ENCODE results near the gene TAF1C. TPM values are rescaled to one million over a fixed set of nuclear protein-coding genes. Genes with fewer than 3 reads are reported as not detected.
"Not testable (repeated sequence)": the region's sequence is repeated elsewhere in the genome, so short reads cannot be mapped to it uniquely, and the experiment has no call there.

The TAF1C gene
- total and polyA plus RNA-seq, 2 experiments from 2014 or later, result 37.2 to 57.4 TPM

DNA sequence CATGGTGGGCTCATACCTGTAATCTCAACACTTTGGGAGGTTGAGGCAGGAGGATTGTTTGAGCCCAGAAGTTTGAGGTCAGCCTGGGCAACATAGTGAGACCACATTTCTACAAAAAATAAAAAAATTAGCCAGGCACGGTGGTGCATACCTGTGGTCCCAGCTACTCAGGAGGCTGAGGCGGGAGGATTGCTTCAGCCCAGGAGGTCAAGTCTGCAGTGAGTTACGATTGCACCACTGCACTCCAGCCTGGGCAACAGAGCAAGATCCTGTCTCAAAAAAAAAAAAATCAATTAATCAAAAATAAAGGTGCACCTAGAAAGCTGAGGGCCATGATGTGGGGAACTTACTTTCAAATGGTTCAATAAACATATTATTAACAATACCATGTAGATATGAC lies 29.3 kb upstream of the TAF1C start:
- Mint-ChIP-seq H3K27me3 (ENCODE audit: insufficient read depth, low read depth, poor library complexity) (peaks cover 18% of the 10 kb centered on the region), H3K4me1 (peaks cover 11% of the 10 kb centered on the region)
- H3K27ac Mint-ChIP-seq; H3K4me2 ChIP-seq; ATAC-seq; H4K20me1 ChIP-seq (replicated peaks; ENCODE audit: insufficient read depth); H2AFZ ChIP-seq; H3K36me3 Mint-ChIP-seq (ENCODE audit: low read depth); H3K9me3 Mint-ChIP-seq; DNase-seq (ENCODE audit: low spot score); H3K9me2 ChIP-seq (ENCODE audit: insufficient read depth); H3K4me3 Mint-ChIP-seq; H3K27me3 ChIP-seq (ENCODE audit: insufficient read depth); H3K4me3 ChIP-seq; H3K27ac ChIP-seq (ENCODE audit: low read depth); H3F3A ChIP-seq (replicated peaks; ENCODE audit: low read depth); H3K79me2 ChIP-seq (replicated peaks; ENCODE audit: insufficient read depth); H3K4me1 ChIP-seq (ENCODE audit: insufficient read depth); H3K36me3 ChIP-seq (ENCODE audit: insufficient read depth): not testable (repeated sequence)

DNA sequence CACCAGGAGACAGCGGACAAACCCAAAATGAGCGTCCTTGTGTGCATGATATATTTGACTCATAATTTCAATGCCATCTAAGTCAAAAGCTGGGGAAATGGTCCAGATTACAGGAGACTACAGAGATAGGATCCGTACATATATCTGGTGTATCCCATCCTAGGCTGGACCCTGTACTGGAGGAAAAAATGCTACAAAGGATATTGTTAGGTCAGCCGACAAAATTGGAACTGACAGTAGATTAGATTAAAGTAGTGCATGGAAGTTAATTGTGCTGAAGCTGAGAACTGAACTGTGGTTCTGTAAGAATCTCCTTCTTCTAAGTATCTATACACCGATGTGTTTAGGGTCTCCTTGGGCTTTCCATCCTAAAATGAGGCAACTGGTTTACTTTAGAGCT lies 28.7 kb upstream of the TAF1C start:
- H3K4me1 ChIP-seq (ENCODE audit: insufficient read depth), result no peaks in the 10 kb centered on the region
- Mint-ChIP-seq H3K36me3 (ENCODE audit: low read depth) (no peaks in the 10 kb centered on the region), H3K27ac (no peak overlapping the region), H3K4me3 (no peak overlapping the region), H3K9me3 (no peaks in the 10 kb centered on the region), H3K27me3 (ENCODE audit: insufficient read depth, low read depth, poor library complexity) (peaks cover 18% of the 10 kb centered on the region), H3K4me1 (peaks cover 11% of the 10 kb centered on the region)
- no peak overlapping the region for H3K4me3 ChIP-seq
- H3K27ac ChIP-seq (ENCODE audit: low read depth), result no peak overlapping the region
- no peak for DNase-seq (ENCODE audit: low spot score)
- no peaks in the 10 kb centered on the region for H3F3A ChIP-seq (replicated peaks; ENCODE audit: low read depth)
- 0 out of 2 replicates have a peak, but pooled peaks cover 3% of the 10 kb centered on the region for H4K20me1 ChIP-seq (replicated peaks; ENCODE audit: insufficient read depth)
- H3K9me2 ChIP-seq (ENCODE audit: insufficient read depth), result no peaks in the 10 kb centered on the region
- H3K27me3 ChIP-seq (ENCODE audit: insufficient read depth), result no peaks in the 10 kb centered on the region
- H3K79me2 ChIP-seq (replicated peaks; ENCODE audit: insufficient read depth), result no peaks in the 10 kb centered on the region
- H3K4me2 ChIP-seq, result no peak overlapping the region
- no peak overlapping the region for H2AFZ ChIP-seq
- ATAC-seq, result no peak
- no peak for TF ChIP-seq EZH2 (IDR thresholded peaks at IDR 0.05; ENCODE audit: low read depth, unreplicated experiment)
- TF ChIP-seq, protein P1, sequence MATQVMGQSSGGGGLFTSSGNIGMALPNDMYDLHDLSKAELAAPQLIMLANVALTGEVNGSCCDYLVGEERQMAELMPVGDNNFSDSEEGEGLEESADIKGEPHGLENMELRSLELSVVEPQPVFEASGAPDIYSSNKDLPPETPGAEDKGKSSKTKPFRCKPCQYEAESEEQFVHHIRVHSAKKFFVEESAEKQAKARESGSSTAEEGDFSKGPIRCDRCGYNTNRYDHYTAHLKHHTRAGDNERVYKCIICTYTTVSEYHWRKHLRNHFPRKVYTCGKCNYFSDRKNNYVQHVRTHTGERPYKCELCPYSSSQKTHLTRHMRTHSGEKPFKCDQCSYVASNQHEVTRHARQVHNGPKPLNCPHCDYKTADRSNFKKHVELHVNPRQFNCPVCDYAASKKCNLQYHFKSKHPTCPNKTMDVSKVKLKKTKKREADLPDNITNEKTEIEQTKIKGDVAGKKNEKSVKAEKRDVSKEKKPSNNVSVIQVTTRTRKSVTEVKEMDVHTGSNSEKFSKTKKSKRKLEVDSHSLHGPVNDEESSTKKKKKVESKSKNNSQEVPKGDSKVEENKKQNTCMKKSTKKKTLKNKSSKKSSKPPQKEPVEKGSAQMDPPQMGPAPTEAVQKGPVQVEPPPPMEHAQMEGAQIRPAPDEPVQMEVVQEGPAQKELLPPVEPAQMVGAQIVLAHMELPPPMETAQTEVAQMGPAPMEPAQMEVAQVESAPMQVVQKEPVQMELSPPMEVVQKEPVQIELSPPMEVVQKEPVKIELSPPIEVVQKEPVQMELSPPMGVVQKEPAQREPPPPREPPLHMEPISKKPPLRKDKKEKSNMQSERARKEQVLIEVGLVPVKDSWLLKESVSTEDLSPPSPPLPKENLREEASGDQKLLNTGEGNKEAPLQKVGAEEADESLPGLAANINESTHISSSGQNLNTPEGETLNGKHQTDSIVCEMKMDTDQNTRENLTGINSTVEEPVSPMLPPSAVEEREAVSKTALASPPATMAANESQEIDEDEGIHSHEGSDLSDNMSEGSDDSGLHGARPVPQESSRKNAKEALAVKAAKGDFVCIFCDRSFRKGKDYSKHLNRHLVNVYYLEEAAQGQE (IDR thresholded peaks at IDR 0.05; ENCODE audit: unreplicated experiment), result no peak
- TF ChIP-seq, protein P2, sequence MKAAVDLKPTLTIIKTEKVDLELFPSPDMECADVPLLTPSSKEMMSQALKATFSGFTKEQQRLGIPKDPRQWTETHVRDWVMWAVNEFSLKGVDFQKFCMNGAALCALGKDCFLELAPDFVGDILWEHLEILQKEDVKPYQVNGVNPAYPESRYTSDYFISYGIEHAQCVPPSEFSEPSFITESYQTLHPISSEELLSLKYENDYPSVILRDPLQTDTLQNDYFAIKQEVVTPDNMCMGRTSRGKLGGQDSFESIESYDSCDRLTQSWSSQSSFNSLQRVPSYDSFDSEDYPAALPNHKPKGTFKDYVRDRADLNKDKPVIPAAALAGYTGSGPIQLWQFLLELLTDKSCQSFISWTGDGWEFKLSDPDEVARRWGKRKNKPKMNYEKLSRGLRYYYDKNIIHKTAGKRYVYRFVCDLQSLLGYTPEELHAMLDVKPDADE (IDR thresholded peaks at IDR 0.05), result no peak
- H3K36me3 ChIP-seq (ENCODE audit: insufficient read depth), result no peaks in the 10 kb centered on the region

DNA sequence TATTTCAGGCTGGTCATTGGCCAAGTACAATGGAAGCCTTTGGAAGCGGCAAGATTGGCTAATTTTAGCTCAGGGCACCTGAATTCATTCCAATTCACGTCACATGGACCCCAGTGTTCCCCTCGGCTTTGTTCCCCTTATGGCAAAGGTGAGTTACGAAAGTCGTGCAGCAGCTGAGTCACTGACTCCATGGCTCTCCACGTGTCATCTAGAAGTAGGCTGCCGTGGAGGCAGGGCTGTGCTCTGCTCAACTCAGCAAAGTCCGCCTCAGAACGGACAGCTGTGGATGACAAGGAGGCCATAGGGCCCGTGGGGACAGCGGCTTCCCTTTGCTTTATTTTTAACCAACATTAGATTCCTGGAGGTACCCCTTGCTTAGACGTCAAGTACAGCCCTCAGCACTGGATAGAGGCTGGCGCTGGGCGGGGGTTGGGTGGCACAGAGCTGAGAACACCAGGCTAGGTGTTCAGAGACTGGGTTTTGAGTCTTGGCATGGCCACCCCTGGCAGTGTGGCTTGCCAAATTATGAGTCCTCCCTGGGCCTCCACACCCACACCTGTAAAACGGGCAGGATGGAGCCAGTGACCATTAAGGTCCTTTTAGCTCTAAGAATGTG lies 27.7 kb upstream of the TAF1C start:
- no peak overlapping the region for H3K4me2 ChIP-seq
- Mint-ChIP-seq H3K27me3 (ENCODE audit: insufficient read depth, low read depth, poor library complexity) (peaks cover 18% of the 10 kb centered on the region), H3K4me3 (no peak overlapping the region), H3K27ac (no peak overlapping the region), H3K9me3 (no peaks in the 10 kb centered on the region), H3K36me3 (ENCODE audit: low read depth) (no peaks in the 10 kb centered on the region), H3K4me1 (peaks cover 11% of the 10 kb centered on the region)
- ATAC-seq, result no peak
- no peak for DNase-seq (ENCODE audit: low spot score)
- no peak overlapping the region for H3K4me3 ChIP-seq
- no peaks in the 10 kb centered on the region for H3F3A ChIP-seq (replicated peaks; ENCODE audit: low read depth)
- 0 out of 2 replicates have a peak, but pooled peaks cover 3% of the 10 kb centered on the region for H4K20me1 ChIP-seq (replicated peaks; ENCODE audit: insufficient read depth)
- no peaks in the 10 kb centered on the region for H3K36me3 ChIP-seq (ENCODE audit: insufficient read depth)
- H3K9me2 ChIP-seq (ENCODE audit: insufficient read depth), result 0 out of 2 replicates have a peak, but pooled peaks cover 3% of the 10 kb centered on the region
- H2AFZ ChIP-seq, result no peak overlapping the region; the same call in 1 of the 2 replicates
- H3K79me2 ChIP-seq (replicated peaks; ENCODE audit: insufficient read depth), result no peaks in the 10 kb centered on the region
- H3K27ac ChIP-seq (ENCODE audit: low read depth), result no peak overlapping the region
- no peaks in the 10 kb centered on the region for H3K27me3 ChIP-seq (ENCODE audit: insufficient read depth)
- H3K4me1 ChIP-seq (ENCODE audit: insufficient read depth), result no peaks in the 10 kb centered on the region
- TF ChIP-seq, protein P3, sequence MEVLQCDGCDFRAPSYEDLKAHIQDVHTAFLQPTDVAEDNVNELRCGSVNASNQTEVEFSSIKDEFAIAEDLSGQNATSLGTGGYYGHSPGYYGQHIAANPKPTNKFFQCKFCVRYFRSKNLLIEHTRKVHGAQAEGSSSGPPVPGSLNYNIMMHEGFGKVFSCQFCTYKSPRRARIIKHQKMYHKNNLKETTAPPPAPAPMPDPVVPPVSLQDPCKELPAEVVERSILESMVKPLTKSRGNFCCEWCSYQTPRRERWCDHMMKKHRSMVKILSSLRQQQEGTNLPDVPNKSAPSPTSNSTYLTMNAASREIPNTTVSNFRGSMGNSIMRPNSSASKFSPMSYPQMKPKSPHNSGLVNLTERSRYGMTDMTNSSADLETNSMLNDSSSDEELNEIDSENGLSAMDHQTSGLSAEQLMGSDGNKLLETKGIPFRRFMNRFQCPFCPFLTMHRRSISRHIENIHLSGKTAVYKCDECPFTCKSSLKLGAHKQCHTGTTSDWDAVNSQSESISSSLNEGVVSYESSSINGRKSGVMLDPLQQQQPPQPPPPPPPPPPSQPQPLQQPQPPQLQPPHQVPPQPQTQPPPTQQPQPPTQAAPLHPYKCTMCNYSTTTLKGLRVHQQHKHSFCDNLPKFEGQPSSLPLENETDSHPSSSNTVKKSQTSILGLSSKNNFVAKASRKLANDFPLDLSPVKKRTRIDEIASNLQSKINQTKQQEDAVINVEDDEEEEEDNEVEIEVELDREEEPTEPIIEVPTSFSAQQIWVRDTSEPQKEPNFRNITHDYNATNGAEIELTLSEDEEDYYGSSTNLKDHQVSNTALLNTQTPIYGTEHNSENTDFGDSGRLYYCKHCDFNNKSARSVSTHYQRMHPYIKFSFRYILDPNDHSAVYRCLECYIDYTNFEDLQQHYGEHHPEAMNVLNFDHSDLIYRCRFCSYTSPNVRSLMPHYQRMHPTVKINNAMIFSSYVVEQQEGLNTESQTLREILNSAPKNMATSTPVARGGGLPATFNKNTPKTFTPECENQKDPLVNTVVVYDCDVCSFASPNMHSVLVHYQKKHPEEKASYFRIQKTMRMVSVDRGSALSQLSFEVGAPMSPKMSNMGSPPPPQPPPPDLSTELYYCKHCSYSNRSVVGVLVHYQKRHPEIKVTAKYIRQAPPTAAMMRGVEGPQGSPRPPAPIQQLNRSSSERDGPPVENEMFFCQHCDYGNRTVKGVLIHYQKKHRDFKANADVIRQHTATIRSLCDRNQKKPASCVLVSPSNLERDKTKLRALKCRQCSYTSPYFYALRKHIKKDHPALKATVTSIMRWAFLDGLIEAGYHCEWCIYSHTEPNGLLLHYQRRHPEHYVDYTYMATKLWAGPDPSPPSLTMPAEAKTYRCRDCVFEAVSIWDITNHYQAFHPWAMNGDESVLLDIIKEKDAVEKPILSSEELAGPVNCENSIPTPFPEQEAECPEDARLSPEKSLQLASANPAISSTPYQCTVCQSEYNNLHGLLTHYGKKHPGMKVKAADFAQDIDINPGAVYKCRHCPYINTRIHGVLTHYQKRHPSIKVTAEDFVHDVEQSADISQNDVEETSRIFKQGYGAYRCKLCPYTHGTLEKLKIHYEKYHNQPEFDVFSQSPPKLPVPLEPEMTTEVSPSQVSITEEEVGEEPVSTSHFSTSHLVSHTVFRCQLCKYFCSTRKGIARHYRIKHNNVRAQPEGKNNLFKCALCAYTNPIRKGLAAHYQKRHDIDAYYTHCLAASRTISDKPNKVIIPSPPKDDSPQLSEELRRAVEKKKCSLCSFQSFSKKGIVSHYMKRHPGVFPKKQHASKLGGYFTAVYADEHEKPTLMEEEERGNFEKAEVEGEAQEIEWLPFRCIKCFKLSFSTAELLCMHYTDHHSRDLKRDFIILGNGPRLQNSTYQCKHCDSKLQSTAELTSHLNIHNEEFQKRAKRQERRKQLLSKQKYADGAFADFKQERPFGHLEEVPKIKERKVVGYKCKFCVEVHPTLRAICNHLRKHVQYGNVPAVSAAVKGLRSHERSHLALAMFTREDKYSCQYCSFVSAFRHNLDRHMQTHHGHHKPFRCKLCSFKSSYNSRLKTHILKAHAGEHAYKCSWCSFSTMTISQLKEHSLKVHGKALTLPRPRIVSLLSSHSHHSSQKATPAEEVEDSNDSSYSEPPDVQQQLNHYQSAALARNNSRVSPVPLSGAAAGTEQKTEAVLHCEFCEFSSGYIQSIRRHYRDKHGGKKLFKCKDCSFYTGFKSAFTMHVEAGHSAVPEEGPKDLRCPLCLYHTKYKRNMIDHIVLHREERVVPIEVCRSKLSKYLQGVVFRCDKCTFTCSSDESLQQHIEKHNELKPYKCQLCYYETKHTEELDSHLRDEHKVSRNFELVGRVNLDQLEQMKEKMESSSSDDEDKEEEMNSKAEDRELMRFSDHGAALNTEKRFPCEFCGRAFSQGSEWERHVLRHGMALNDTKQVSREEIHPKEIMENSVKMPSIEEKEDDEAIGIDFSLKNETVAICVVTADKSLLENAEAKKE (CRISPR knock-in tag; IDR thresholded peaks at IDR 0.05), result no peak

All from GM23338 (cell line).